Activated CD4-positive, alpha-beta T cell treated with anti-CD3 and anti-CD28 coated beads, Interleukin-2, Interleukin-6, amounts not matched to agents 100 ng/mL and 50 ng/mL, durations not matched to agents 16 hours and 8 hours (primary cell): ENCODE measurements around the gene TM7SF3.
A peak's percentile ranks its signal among the peaks of the same experiment; 100 is the strongest.
"Not testable (repeated sequence)": the region's sequence is repeated elsewhere in the genome, so short reads cannot be mapped to it uniquely, and the experiment has no call there.

Source experiments
- DNase-seq: peaks from one replicate; pipeline ENCODE4 v3.0.0-alpha.2; 2020

TM7SF3 gene

GRCh38 chr12:26976687-26977086 lies 37.5 kb downstream of the TM7SF3 start:
- DNase-seq: no peak

GRCh38 chr12:26971963-26972362 lies 42.2 kb downstream of the TM7SF3 start:
- DNase-seq: peak; percentile 77

- DNase-seq: no peak
Measured at GRCh38 chr12:26970136-26970535, 44.0 kb downstream of the TM7SF3 start.

GRCh38 chr12:26966842-26967241 lies 47.3 kb downstream of the TM7SF3 start:
- no peak for DNase-seq

- DNase-seq: no peak
Measured at GRCh38 chr12:26963413-26963812, 50.8 kb downstream of the TM7SF3 start.

GRCh38 chr12:26961803-26962202 lies 52.4 kb downstream of the TM7SF3 start:
- DNase-seq: no peak

- not testable (repeated sequence) for DNase-seq
Measured at GRCh38 chr12:26961391-26961790, 52.8 kb downstream of the TM7SF3 start.

- no peak for DNase-seq
Measured at GRCh38 chr12:26954027-26954426, 60.2 kb downstream of the TM7SF3 start.

GRCh38 chr12:26953447-26953846 lies 60.7 kb downstream of the TM7SF3 start:
- DNase-seq: no peak

GRCh38 chr12:26948309-26948708 lies 65.9 kb downstream of the TM7SF3 start:
- DNase-seq: no peak

- DNase-seq: peak; percentile 18
Measured at GRCh38 chr12:26941215-26941594, 73.0 kb downstream of the TM7SF3 start.

GRCh38 chr12:26940516-26941214 lies 73.5 kb downstream of the TM7SF3 start:
- peak; percentile 28 for DNase-seq

GRCh38 chr12:26939953-26940352 lies 74.2 kb downstream of the TM7SF3 start:
- no peak for DNase-seq

GRCh38 chr12:26939192-26939832 lies 74.9 kb downstream of the TM7SF3 start:
- no peak for DNase-seq

GRCh38 chr12:26938701-26939062 lies 75.5 kb downstream of the TM7SF3 start:
- peak; percentile 21 for DNase-seq

GRCh38 chr12:26937863-26938700 lies 76.1 kb downstream of the TM7SF3 start, which contains the start of the genes FGFR1OP2 and INTS13:
FGFR1OP2 (plus strand) TSS chr12:26938470; CDS start chr12:26954159, 15,689 bp downstream.
INTS13 (minus strand) TSS chr12:26937981; CDS start chr12:26936803, 1,178 bp downstream.
- DNase-seq: peak; percentile 99

GRCh38 chr12:26937443-26937862 lies 76.7 kb downstream of the TM7SF3 start:
- DNase-seq: no peak

- peak; percentile 24 for DNase-seq
Measured at GRCh38 chr12:26936559-26937442, 77.4 kb downstream of the TM7SF3 start.

GRCh38 chr12:26935636-26936378 lies 78.4 kb downstream of the TM7SF3 start:
- DNase-seq: peak; percentile 66

- no peak for DNase-seq
Measured at GRCh38 chr12:26929590-26929989, 84.6 kb downstream of the TM7SF3 start.

GRCh38 chr12:26928661-26929060 lies 85.5 kb downstream of the TM7SF3 start:
- no peak for DNase-seq
